Breast epithelium (tissue), 4 donors: ENCODE data around the gene SLC23A3. TPM values are rescaled to one million over a fixed set of nuclear protein-coding genes. Genes with fewer than 3 reads are reported as not detected.

Experiments used
- DNase-seq, 2 donors: peaks; one replicate each; pipeline ENCODE4 v3.0.0-alpha.2; 2019; ENCODE audit warnings: low spot score in 2 of 2
- H3K27ac ChIP-seq, 2 donors: fragments of 200-600 bp; sonication (generic) in 1 of 2; one replicate each; pipeline ENCODE4 v1.5.1; 2016 to 2019; ENCODE audit warnings: mild to moderate bottlenecking in 1 of 2
- H3K27me3 ChIP-seq, 2 donors: fragments of 200-600 bp; sonication (generic) in 1 of 2; one replicate each; pipeline versions ENCODE4 v1.5.1 to v1.6.0; 2017 to 2019; ENCODE audit warnings: control low read depth in 1 of 2, mild to moderate bottlenecking in 1 of 2
- H3K36me3 ChIP-seq: fragments of 200-600 bp; one replicate; pipeline ENCODE4 v1.5.1; 2019
- H3K4me1 ChIP-seq, 2 donors: fragments of 200-600 bp; sonication (generic); one replicate each; pipeline ENCODE4 v1.5.1; 2016 to 2019; ENCODE audit warnings: control low read depth in 1 of 2
- H3K4me3 ChIP-seq, 3 donors: fragments of 200-600 bp; sonication (generic); 1 replicate in 2 of 3; 2 replicates in 1 of 3; pipeline ENCODE4 v1.5.1; 2016 to 2019; ENCODE audit warnings: mild to moderate bottlenecking in 3 of 3, moderate library complexity in 2 of 3
- H3K9me3 ChIP-seq, 2 donors: fragments of 200-600 bp; sonication (generic) in 1 of 2; one replicate each; pipeline ENCODE4 v1.5.1; 2016 to 2019; ENCODE audit warnings: control low read depth in 1 of 2
- POLR2A ChIP-seq: fragments of 450-650 bp; IDR thresholded peaks from one replicate; pipeline ENCODE4 v1.6.1; 2016; ENCODE audit warnings: antibody characterized with exemption, mild to moderate bottlenecking, moderate library complexity
- POLR2AphosphoS5 ChIP-seq, 3 donors: sonication (generic); formaldehyde crosslinking; IDR thresholded peaks; one replicate each; pipeline ENCODE4 v1.6.1; 2017; ENCODE audit warnings: antibody characterized with exemption in 3 of 3
- intact Hi-C: fragments of 100-400 bp; cut with DNase I; formaldehyde crosslinking; loops from one replicate; pipeline ENCODE4 v1.15.1; 2023; ENCODE audit warnings: low total_unique reads
- total RNA-seq, 3 donors: library from RNA; depleted of rRNA; stranded (reverse); fragments of >200 nt; gene quantifications; one replicate each; pipeline ENCODE4 v1.1.0, GENCODE V29; 2016
- TF ChIP-seq, protein P1 (sequence below), 3 donors: fragments of 450-650 bp; IDR thresholded peaks; one replicate each; pipeline ENCODE4 v1.5.1; 2016 to 2017; ENCODE audit warnings: antibody characterized with exemption in 3 of 3, mild to moderate bottlenecking in 3 of 3, moderate library complexity in 3 of 3

Gene SLC23A3, protein sequence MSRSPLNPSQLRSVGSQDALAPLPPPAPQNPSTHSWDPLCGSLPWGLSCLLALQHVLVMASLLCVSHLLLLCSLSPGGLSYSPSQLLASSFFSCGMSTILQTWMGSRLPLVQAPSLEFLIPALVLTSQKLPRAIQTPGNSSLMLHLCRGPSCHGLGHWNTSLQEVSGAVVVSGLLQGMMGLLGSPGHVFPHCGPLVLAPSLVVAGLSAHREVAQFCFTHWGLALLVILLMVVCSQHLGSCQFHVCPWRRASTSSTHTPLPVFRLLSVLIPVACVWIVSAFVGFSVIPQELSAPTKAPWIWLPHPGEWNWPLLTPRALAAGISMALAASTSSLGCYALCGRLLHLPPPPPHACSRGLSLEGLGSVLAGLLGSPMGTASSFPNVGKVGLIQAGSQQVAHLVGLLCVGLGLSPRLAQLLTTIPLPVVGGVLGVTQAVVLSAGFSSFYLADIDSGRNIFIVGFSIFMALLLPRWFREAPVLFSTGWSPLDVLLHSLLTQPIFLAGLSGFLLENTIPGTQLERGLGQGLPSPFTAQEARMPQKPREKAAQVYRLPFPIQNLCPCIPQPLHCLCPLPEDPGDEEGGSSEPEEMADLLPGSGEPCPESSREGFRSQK
- 1 to 10 TPM in 2 of 3 donors, under 1 TPM in 1; 0.48 to 3.4 (median 2.0) TPM for total RNA-seq

DNA sequence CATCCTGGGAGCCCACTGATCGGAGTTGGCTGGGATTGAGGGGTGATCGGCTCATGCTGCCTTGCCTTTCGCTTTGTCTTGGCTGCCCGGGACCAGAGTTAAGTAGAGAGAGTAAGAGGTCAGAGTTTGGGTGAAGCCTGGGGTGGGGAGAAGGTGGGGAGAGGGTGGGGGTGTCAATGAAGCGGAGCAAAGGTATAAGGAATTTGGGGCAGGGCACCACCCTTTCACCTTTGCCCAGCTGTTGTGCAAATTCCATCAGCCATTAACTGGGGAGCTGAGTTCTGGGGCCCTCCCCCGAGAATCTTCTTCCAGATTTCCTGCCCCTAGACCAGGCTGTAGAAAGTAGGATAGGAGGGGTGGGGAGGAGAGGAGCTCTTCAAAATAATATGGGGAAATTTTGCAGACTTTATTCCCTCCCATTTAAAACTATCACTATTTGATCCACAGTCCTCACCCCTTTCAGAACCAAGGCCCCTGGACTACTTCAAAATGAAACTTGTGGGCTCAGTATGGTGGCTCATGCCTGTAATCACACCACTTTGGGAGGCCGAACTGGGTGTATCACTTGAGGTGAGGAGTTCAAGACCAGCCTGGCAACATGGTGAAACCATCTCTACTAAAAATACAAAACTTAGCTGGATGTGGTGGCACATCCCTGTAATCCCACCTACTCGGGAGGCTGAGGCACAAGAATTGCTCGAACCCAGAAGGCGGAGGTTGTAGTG, at the start of gene SLC23A3:
SLC23A3 (minus strand) TSS at position 100 of the 725 bp plus-strand sequence; CDS start at position 55, 45 bp downstream.
- Histone ChIP-seq H3K27ac (peak within 1 kb of the TSS in 1 of 2 donors; percentile 71), H3K4me1 (no peaks in the 10 kb centered on the region), H3K9me3 (no peaks in the 10 kb centered on the region), H3K36me3 (no peaks in the 10 kb centered on the region), H3K4me3 (no peak within 1 kb of the TSS), H3K27me3 (no peaks in the 10 kb centered on the region)
- TF ChIP-seq, protein P1, sequence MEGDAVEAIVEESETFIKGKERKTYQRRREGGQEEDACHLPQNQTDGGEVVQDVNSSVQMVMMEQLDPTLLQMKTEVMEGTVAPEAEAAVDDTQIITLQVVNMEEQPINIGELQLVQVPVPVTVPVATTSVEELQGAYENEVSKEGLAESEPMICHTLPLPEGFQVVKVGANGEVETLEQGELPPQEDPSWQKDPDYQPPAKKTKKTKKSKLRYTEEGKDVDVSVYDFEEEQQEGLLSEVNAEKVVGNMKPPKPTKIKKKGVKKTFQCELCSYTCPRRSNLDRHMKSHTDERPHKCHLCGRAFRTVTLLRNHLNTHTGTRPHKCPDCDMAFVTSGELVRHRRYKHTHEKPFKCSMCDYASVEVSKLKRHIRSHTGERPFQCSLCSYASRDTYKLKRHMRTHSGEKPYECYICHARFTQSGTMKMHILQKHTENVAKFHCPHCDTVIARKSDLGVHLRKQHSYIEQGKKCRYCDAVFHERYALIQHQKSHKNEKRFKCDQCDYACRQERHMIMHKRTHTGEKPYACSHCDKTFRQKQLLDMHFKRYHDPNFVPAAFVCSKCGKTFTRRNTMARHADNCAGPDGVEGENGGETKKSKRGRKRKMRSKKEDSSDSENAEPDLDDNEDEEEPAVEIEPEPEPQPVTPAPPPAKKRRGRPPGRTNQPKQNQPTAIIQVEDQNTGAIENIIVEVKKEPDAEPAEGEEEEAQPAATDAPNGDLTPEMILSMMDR (IDR thresholded peaks at IDR 0.05): no peak
- TF ChIP-seq POLR2A: no peak
- no peak for TF ChIP-seq POLR2AphosphoS5 (IDR thresholded peaks at IDR 0.05)
- intact Hi-C loops: loop anchor here (10.0 kb wide), 1 partner anchor 515 kb away; no protein-coding TSS in a partner anchor
- DNase-seq: no peak

DNA sequence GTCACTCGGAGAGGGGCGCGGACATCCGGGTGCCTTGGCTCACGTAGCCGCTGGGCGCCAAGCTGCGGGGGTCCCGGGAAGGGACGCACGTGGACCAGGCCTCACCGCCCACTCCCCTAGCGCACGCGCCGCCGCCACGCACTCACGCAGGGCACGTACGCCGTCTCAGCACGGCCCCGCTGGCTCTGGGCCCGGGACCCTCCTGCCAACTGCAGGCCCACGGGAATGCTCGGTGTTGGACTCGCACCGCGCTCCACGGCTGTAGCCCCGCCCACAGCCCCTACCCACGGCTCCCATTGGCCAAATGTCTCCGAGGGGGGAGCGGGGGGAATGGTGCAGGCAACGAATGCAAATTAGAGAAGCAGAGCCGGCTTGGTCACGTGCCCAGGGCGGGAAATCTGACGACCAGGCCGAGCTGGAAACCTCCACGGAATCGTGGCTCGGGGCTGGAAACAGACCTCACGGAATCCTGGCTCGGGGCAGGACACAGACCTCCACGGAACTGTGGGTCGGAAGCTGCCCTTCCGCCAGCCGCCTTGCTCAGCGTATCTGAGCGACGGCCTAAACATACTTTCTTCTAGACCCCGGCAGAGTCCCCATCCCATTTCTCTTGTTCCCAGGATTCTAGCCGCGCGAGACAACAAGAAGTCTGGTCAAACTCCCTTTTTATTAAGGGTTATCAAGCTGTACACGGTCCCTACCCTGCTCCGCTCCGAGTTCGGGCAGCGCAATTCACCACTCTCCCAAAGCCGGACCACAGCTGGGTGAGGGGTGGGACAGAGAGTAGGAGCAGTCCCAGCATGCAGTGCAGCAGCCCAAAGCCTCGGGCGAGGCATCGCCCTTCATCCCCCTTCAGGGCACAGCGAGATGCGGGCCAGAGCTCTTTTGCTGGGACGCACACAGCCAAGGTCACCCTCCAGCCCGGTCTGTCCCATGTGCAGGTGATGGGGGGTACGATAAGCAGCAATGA, 49.2 kb upstream of the SLC23A3 start, which contains the start of gene ABCB6:
ABCB6 (minus strand) TSS at position 227 of the 970 bp plus-strand sequence. CDS start 285 bp downstream, outside the sequence.
- Histone ChIP-seq H3K27me3 (no peaks in the 10 kb centered on the region), H3K4me1 (peaks cover 9 to 17% of the 10 kb centered on the region in 2 donors), H3K36me3 (peaks cover 3% of the 10 kb centered on the region), H3K9me3 (no peaks in the 10 kb centered on the region), H3K4me3 (peak within 1 kb of the TSS; percentile 55 to 86 (median 66)), H3K27ac (peak within 1 kb of the TSS; percentile 79 to 95)
- TF ChIP-seq POLR2A: peak; percentile 29
- TF ChIP-seq, protein P1 (IDR thresholded peaks at IDR 0.05): no peak
- peak; percentile 57 to 77 (median 77) for TF ChIP-seq POLR2AphosphoS5 (IDR thresholded peaks at IDR 0.05)
- peak; percentile 94 for DNase-seq
- intact Hi-C loops: no loop called here

DNA sequence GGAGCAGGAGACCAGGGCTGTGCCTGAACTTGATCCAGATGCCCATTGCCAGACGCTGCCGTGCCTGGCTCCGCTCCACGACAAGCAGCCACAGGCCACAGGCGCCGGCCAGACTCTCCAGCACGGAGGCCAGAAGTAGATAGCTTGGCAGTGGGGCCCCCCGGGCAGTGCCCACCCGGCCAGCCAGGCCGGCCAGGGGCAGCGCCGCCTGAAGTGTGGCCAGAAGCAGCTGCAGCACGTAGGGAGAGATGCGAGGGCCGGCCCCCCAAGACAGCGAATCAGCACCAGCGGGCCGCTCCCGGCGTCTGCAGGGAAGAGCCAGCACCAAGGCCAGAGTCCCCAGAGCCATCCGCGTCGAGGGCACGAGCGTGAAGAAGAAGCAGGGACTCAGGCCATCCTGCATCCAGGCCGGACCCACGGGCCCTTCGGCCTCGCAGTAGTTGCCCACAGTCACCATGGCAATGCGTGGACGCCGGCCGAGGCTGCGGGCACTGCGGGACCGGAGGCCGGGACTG, 48.4 kb upstream of the SLC23A3 start:
- Histone ChIP-seq H3K27ac (peak overlapping the region; percentile 79 to 95), H3K27me3 (no peaks in the 10 kb centered on the region), H3K4me3 (peak overlapping the region; percentile 55 to 86 (median 66)), H3K36me3 (peaks cover 3% of the 10 kb centered on the region), H3K4me1 (peaks cover 9 to 17% of the 10 kb centered on the region in 2 donors), H3K9me3 (no peaks in the 10 kb centered on the region)
- intact Hi-C loops: no loop called here
- no peak for TF ChIP-seq POLR2AphosphoS5 (IDR thresholded peaks at IDR 0.05)
- TF ChIP-seq POLR2A: no peak
- TF ChIP-seq, protein P1 (IDR thresholded peaks at IDR 0.05): no peak
- peak; percentile 60 to 74 for DNase-seq

DNA sequence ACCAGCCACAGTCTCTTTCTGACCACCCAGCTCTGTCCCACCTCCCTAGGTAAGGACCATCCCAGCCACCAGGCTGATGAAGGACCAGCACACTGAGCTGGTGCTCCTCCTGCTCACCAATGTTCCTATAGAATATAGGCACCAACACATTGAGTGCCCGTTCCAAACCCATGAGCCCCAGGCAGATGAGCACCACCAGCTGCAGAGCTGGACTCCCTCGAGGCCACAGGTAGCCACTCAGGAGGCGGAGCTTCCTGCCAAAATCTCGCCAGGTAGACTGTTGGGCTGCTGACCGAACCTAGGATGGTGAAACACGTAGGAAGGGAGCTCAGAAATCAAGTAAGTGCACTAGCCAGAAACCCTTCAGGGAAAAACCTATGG, 46.7 kb upstream of the SLC23A3 start:
- peaks cover 3% of the 10 kb centered on the region for H3K36me3 ChIP-seq
- no peaks in the 10 kb centered on the region for H3K27me3 ChIP-seq
- intact Hi-C loops: no loop called here
- TF ChIP-seq POLR2AphosphoS5 (IDR thresholded peaks at IDR 0.05) (no peak), POLR2A (no peak)
- TF ChIP-seq, protein P1 (IDR thresholded peaks at IDR 0.05): no peak
- DNase-seq: no peak
- H3K4me1 ChIP-seq: peaks cover 9 to 17% of the 10 kb centered on the region in 2 donors
- no peak overlapping the region for H3K27ac ChIP-seq
- H3K9me3 ChIP-seq: no peaks in the 10 kb centered on the region
- no peak overlapping the region for H3K4me3 ChIP-seq
